ENCODE data around the gene STK4.

- TF ChIP-seq ELF4 (CRISPR knock-in tag; IDR thresholded peaks at IDR 0.05; ENCODE audit: low read depth) = no peak
- TF ChIP-seq EMX1 (CRISPR knock-in tag; IDR thresholded peaks at IDR 0.05) = no peak
- TF ChIP-seq NFYB (CRISPR knock-in tag; conservative IDR thresholded peaks at IDR 0.05; ENCODE audit: low read depth) = no peak
- no peak for TF ChIP-seq MAX (CRISPR knock-in tag; IDR thresholded peaks at IDR 0.05)
- no peak for TF ChIP-seq CTCF (IDR thresholded peaks at IDR 0.05)
- no peak for TF ChIP-seq SMAD3 (CRISPR knock-in tag; IDR thresholded peaks at IDR 0.05; ENCODE audit: borderline replicate concordance)
- no peak for TF ChIP-seq KAT7 (CRISPR knock-in tag; IDR thresholded peaks at IDR 0.05; ENCODE audit: borderline replicate concordance)
- no peak for TF ChIP-seq ATF1 (CRISPR knock-in tag; IDR thresholded peaks at IDR 0.05)
- no peak for TF ChIP-seq MXD4 (CRISPR knock-in tag; IDR thresholded peaks at IDR 0.05; ENCODE audit: borderline replicate concordance)
- no peak for TF ChIP-seq ATF3 (CRISPR knock-in tag; conservative IDR thresholded peaks at IDR 0.05)
Measured at GRCh38 chr20:45105317-45105716, 139.0 kb downstream of the STK4 start.
